MCF 10A (cell line): ENCODE results near the gene P2RY8. TPM values are rescaled to one million over a fixed set of nuclear protein-coding genes. Genes with fewer than 3 reads are reported as not detected.

Experiments used
- BruUV-seq: library from RNA; stranded (reverse); fragments of 400-500 nt; replicated peaks from 2 replicates; lab custom pipeline; 2021; lab: Mats Ljungman, UMichigan
- CTCF ChIA-PET: fragments of 300-600 bp; sonication (Branson Sonifier 250); formaldehyde crosslinking; extraction: SDS; loops from one replicate; lab custom pipeline; 2021; ENCODE audit warnings: antibody characterized with exemption, inconsistent platforms; lab: Yijun Ruan, JAX
- POLR2A ChIA-PET: fragments of 300-600, 350-650 bp; sonication (Branson Sonifier 250); formaldehyde crosslinking; extraction: SDS; loops from one replicate; lab custom pipeline; 2020; ENCODE audit warnings: antibody characterized with exemption, inconsistent platforms; lab: Yijun Ruan, JAX
- DNase-seq: peaks from one replicate; pipeline ENCODE4 v3.0.0-alpha.2; 2018; ENCODE audit not compliant: unreplicated experiment
- H3K27ac Mint-ChIP-seq: one replicate; pipeline ENCODE4 v1.8.0; 2022; ENCODE audit warnings: mild to moderate bottlenecking, low read depth, mixed read lengths; ENCODE audit not compliant: unreplicated experiment
- H3K27me3 Mint-ChIP-seq: one replicate; pipeline ENCODE4 v1.8.0; 2022; ENCODE audit warnings: mixed read lengths; ENCODE audit not compliant: insufficient read depth, unreplicated experiment
- H3K36me3 Mint-ChIP-seq: one replicate; pipeline ENCODE4 v1.8.0; 2022; ENCODE audit warnings: mild to moderate bottlenecking, moderate library complexity, mixed read lengths; ENCODE audit not compliant: insufficient read depth, unreplicated experiment
- H3K4me1 Mint-ChIP-seq: one replicate; pipeline ENCODE4 v1.8.0; 2022; ENCODE audit warnings: mixed read lengths; ENCODE audit not compliant: insufficient read depth, unreplicated experiment
- H3K4me3 Mint-ChIP-seq: one replicate; pipeline ENCODE4 v1.8.0; 2022; ENCODE audit warnings: mild to moderate bottlenecking, moderate library complexity, mixed read lengths; ENCODE audit not compliant: unreplicated experiment
- H3K9me3 Mint-ChIP-seq: one replicate; pipeline ENCODE4 v1.8.0; 2022; ENCODE audit warnings: mixed read lengths; ENCODE audit not compliant: unreplicated experiment
- intact Hi-C: fragments of 100-400 bp; cut with micrococcal nuclease; formaldehyde crosslinking; loops from 2 replicates; pipeline ENCODE4 v1.14.1; 2022
- total RNA-seq: library from RNA; stranded (reverse); gene quantifications from 2 replicates; pipeline ENCODE4 v1.2.3, GENCODE V29; 2022
- TF ChIP-seq, protein P1 (sequence below): fragments of 200-600 bp; IDR thresholded peaks from one replicate; pipeline ENCODE4 v1.8.0; 2022; ENCODE audit warnings: antibody characterized with exemption, mild to moderate bottlenecking; ENCODE audit not compliant: unreplicated experiment

Gene P2RY8
- total RNA-seq, 1 experiment from 2014 or later, result not detected

GRCh38 chrX:1468250-1468772, 68.7 kb downstream of the P2RY8 start:
- Mint-ChIP-seq H3K36me3 (no peaks in the 10 kb centered on the region), H3K9me3 (peaks cover 18% of the 10 kb centered on the region), H3K27ac (no peak overlapping the region), H3K4me3 (no peak overlapping the region), H3K4me1 (no peaks in the 10 kb centered on the region), H3K27me3 (peaks cover 38% of the 10 kb centered on the region)
- TF ChIP-seq, protein P1, sequence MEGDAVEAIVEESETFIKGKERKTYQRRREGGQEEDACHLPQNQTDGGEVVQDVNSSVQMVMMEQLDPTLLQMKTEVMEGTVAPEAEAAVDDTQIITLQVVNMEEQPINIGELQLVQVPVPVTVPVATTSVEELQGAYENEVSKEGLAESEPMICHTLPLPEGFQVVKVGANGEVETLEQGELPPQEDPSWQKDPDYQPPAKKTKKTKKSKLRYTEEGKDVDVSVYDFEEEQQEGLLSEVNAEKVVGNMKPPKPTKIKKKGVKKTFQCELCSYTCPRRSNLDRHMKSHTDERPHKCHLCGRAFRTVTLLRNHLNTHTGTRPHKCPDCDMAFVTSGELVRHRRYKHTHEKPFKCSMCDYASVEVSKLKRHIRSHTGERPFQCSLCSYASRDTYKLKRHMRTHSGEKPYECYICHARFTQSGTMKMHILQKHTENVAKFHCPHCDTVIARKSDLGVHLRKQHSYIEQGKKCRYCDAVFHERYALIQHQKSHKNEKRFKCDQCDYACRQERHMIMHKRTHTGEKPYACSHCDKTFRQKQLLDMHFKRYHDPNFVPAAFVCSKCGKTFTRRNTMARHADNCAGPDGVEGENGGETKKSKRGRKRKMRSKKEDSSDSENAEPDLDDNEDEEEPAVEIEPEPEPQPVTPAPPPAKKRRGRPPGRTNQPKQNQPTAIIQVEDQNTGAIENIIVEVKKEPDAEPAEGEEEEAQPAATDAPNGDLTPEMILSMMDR, result no peak
- intact Hi-C loops, result no loop called here
- ChIA-PET POLR2A (no interaction called here), CTCF (no interaction called here)
- peak; percentile 83 for DNase-seq
- BruUV-seq, result no TSS peak

GRCh38 chrX:1466971-1467561, 69.9 kb downstream of the P2RY8 start:
- no TSS peak for BruUV-seq
- H3K4me3 Mint-ChIP-seq, result no peak overlapping the region
- H3K27ac Mint-ChIP-seq, result no peak overlapping the region

GRCh38 chrX:1466232-1466661, 70.7 kb downstream of the P2RY8 start:
- POLR2A ChIA-PET, result no interaction called here
- H3K9me3 Mint-ChIP-seq, result no peaks in the 10 kb centered on the region
- intact Hi-C loops, result no loop called here
- no peak overlapping the region for H3K27ac Mint-ChIP-seq
- H3K4me1 Mint-ChIP-seq, result peaks cover 5% of the 10 kb centered on the region
- peaks cover 31% of the 10 kb centered on the region for H3K27me3 Mint-ChIP-seq
- H3K4me3 Mint-ChIP-seq, result no peak overlapping the region
- no peaks in the 10 kb centered on the region for H3K36me3 Mint-ChIP-seq
- CTCF ChIA-PET, result no interaction called here
- no TSS peak for BruUV-seq
- DNase-seq, result no peak
- TF ChIP-seq, protein P1, result no peak

More at GRCh38 chrX:1466971-1467561, 69.9 kb downstream of the P2RY8 start:
- DNase-seq, result no peak
- Mint-ChIP-seq H3K4me1 (peaks cover 4% of the 10 kb centered on the region), H3K36me3 (no peaks in the 10 kb centered on the region), H3K9me3 (peaks cover 6% of the 10 kb centered on the region), H3K27me3 (peaks cover 35% of the 10 kb centered on the region)
- ChIA-PET POLR2A (no interaction called here), CTCF (no interaction called here)
- intact Hi-C loops, result no loop called here
- TF ChIP-seq, protein P1, result no peak

- Mint-ChIP-seq H3K36me3 (no peaks in the 10 kb centered on the region), H3K27me3 (peaks cover 31% of the 10 kb centered on the region)
- no peak for DNase-seq
These were observed 71.4 kb downstream of the P2RY8 start for GRCh38 chrX:1465286-1466231.

More at GRCh38 chrX:1465286-1466231, 71.4 kb downstream of the P2RY8 start:
- Mint-ChIP-seq H3K4me1 (peaks cover 5% of the 10 kb centered on the region), H3K9me3 (no peaks in the 10 kb centered on the region), H3K4me3 (no peak overlapping the region), H3K27ac (no peak overlapping the region)
- TF ChIP-seq, protein P1, result no peak
- ChIA-PET CTCF (no interaction called here), POLR2A (no interaction called here)
- BruUV-seq, result no TSS peak
- intact Hi-C loops, result no loop called here
